ENCODE results near the gene TTLL12.

The TTLL12 gene

DNA sequence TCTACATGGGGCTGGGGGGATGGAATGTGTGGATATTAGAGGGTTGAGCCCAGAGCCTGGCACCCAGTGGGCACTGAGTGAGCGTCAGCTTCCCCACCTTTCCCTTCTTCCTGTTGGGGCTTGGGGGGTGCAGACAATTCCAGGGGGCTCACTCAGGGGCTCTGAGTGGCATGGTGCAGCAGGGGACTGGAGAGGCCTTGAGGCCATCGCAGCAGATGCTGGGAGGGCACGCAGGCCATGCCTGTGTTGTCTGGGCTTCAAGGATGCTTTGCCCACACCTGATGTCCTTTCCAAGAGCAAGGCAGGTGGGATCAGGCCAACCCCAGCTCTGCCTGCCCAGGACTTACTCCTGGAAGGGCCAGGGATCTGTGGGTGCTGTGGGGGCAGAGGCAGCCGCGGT, 11.2 kb upstream of the TTLL12 start:
- no peak for DNase-seq

DNA sequence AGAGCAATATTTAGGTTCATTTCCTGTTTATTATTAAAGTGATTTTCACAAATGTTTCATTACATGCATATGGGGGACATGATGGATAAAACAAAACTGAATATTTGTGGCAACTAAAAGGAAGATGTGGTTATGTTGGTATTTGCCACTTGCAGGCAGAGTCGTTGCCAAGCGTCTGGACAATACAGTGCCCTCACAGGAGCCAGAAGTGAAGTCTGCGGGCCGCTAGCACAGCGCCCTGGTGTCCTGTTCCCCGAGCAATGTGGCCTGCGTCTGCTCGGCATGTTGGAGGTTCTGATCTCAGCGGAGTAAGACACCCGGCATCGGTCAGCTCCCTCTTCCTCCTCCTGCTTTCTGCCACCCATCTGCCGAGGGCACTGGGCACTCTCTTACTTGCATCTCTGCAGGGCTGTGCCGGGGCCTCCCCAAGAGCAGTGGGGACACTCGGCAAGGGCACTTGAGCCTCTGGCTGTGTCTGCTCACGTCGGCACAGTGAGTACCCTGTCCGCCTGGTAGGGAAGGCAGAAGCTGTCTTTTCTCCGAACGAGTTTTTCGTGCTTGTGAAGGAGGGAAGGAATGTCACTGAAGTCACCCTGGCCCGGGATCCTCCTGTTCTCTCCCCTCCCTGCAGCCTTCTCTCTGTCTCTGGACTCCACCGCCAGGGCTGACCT, 10.5 kb upstream of the TTLL12 start:
- DNase-seq, result no peak

DNA sequence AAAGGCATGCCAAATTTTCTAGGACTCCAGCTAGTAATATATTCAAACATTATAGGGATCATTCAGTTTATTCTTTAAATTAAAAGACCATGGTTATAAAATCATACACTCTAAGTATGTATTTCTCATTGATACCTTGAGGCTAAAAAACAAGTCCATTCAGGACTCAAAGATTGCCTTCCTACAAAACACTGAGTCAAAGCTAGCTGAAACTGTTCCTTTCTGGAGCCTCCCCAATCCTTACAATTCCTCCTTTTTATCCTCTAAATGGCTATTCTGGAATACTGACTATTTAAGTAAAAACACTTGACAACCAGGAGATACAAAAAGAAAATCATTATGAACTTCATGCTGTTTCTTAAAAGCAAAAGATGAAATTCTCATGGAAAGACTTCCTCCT, 4.9 kb upstream of the TTLL12 start:
- no peak for DNase-seq

DNA sequence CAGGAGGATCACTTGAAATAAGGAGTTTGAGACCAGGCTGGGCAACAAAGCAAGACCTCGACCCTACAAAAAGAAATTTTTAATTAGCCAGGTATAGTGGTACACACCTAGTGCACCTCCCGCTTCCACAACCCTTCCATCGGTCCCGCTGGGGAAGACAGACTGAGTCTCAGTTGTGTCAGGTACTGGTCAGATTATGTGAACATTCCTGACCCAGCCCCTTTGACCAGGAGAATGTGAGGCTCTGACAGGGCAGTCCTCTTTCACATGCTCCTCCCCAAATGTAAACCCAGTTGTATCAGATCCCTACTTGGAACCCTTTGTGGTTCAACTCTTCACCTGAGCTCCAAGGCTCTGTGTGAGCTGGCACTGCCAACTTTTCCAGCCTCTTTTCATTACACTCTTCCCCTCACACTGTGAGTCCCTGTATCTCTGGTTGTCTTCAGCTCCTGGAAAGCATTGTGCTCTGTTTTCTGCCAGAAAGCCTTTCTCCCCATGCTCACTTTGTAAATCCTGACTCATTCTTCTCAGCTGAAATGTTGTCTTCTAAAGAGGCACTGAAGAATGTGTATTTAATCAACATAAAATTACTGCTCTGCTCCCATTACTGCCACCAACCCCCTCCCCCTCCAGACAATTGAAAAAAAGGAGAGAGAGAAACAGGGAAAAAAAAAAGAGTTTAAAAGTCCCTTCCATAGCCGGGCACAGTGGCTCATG, 2.1 kb upstream of the TTLL12 start:
- no peak for DNase-seq

DNA sequence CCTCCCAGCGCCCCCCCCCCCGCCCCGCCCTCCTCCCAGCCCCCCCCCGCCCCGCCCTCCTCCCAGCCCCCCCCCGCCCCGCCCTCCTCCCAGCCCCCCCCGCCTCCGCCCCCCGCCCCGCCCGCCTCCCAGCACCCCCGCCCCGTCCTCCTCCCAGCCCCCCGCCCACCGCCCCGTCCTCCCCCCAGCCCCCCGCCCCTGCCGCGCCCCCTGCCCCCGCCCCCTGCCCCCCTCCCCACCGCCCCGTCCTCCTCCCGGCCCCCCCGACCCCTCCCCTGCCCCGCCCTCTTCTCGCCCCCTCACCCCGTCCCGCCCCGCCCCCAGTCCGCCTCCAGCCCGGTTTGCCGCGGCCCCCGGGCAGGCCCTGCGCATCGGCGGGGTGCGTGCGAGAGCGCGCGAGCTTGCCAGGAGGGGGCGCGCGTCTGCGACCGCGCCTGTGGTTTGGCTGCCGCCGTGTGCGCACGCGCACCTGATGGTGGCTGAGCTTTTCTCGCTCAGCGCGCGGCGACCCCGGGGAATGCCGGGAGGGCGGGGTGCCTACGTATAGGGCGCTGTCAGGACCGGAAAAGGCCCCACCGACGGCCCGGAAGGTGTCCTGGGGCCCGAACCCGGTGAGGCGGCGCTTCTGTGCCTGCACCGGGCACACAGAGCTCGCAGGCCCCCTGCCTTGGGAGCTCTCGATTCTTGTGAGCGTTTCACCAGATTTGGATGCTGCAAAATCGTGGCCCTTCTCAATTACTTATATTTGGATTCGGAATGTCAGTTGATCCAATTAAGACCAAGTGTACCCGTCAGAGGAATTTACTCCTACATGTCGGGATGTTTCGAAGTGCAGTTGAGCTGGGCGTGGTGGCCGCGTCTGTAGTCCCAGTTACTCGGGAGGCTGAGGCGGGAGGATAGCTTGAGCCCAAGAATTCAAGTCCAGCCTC, 501 bp upstream of the TTLL12 start:
- DNase-seq, result peak; percentile 94

DNA sequence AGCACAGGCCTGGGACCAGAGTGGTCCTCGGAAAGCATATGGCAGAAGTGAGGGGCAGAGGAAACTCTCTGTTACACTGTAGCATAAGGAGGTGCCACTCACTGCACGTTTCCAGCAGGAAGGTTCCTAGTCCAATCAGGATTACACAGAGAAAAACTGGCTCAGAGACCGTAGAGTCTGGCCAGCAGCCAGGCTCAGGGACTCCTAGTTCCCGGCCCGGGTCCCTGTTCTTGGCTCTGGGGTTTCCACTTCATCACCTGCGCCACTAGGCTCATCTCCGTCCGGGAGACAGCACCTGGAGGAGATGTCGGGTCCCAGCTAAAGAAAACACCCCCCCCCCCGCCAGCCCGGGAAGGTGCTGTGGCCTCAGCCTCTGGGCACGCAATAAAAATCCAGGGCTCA, 1.1 kb downstream of the TTLL12 start:
- DNase-seq, result no peak

DNA sequence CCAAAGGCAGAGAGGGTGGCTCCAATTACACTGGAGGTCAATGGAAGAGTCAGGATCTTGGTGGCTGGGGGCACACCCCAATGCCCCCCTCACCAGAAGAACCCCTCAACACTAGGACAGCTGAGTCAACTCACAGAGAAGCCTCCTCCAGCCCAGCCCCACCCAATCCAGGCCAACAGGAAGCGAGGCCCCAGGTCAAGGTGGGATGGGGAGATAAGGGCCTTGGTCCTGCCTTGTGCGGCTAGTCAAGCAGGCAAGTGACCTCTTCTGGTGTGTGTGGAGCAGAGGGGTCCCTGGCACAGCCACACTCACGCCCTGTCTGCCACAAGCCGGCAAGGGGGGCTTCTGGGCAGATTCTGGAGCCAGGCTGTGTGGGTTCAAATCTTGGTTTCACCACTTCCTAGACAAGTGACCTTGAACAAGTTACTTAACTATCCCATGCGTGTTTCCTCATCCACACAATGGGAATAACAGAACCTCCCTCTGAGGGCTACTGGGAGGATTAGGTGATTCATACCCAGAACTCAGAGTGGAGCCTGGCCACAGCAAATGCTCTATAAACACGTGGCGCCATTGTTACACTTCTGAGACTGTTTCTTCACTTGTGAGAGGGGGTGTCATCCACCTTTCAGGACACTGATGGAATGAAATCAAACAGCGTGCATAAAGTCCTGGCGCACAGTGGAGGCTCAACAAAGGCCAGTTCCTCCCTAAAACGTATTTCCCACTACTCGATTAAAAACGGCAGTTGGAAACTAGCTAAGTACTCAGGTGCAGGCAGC, 3.2 kb downstream of the TTLL12 start:
- DNase-seq, result no peak

DNA sequence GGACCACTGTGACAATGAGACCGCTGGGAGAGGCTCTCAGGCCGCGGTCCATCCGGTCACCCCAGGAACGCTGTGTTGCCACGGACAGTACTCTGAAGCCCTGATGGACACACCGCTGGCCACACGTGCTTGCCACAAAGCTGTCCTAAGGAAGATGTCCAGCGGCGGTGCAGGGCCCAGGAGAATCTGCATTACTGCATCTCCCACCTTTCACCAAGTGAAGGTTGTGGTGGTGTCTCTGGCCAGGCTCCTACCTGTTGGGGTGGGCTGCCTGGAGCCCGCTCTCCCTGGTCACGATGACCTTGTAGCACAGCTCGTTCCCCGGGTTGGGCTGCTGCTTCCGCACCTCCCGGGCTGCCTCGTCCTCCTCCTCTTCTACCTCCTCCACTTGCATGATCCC, 4.2 kb downstream of the TTLL12 start:
- no peak for DNase-seq

DNA sequence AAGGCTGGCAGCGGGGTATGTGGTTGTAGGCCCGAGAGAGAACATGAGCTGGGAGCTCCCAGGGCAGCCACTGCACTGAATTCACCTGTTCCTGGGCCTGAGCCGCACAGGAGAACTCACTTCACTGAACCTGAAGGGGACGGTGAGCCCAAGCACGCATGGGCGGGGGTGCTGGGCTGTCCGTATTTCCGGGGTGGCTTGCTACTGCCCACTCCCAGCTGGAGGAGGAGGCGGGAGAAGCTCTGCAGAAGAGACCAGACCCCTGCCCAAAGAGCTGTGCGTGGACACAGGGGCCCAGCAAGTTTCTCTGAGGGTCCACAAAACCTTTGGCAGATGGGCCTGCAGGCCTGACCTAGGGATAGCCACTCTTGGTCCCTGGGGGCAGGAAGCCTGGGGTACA, 4.8 kb downstream of the TTLL12 start:
- DNase-seq, result no peak

DNA sequence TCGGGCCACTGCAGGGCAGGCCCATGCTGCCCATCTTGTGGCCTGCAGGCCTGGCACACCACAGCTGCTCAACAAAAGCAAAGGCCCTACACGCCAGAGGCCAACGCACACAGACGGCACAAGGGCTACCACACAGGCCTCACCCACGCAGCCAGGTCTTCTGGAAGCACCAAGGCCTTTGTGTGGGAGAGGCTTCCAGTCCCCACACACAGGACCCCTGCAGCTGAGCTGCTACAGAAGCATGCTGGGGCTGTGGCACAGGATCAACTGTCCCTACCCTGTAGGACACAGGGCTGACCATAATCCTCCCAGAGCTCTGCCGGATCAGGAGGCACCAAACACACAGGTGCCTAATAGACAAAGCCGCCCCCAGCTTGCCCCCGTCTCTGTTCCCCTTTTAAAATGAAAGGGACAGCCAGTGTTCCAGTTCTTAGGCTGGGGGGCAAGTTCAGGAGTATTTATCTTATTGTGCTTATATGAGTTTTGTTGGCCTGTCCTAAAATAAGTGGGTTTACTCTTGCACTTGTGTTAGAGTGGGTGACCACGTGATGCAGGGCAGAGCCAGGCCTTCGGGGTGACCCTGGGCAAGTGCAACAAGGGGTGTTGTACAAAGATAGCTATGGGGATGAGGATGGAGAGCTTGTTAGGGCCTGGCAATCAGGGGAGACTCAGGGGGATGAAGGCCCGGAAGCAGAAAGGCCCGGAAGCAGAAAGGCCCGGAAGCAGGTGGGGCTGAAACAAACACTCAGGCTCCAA, 5.4 kb downstream of the TTLL12 start:
- DNase-seq, result no peak

DNA sequence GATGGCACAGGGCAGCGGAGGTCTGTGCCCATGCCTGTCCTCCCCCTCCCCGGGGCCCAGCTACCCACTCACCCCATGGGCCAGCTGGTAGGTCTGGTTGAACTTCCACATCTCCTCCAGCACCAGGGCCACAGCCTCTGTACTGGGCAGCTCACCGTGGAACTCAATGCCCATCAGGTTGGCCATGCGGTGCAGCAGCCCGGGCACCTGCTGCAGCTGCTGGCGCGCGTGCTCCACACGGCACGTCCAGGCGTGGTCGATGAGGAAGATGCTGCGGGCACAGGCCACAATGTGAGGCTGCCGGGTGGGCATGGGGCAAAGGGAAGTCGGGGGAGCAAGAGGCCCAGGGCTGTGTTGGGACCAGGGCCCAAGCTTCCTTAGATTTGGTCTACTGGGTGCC, 6.3 kb downstream of the TTLL12 start:
- no peak for DNase-seq

DNA sequence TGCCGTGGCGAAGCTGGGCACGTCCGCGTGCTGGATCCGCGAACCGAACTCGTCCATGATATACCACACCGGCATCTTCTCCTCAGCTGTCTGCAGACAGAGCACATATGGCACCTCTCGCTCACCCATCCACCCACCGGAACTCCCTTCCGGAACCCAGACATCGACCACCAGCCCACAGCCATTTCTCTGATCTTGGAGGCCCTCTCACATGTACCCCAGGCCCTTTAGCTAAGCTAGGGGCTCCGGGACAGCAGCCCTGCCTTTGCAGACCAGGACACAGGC, 7.1 kb downstream of the TTLL12 start:
- no peak for DNase-seq

DNA sequence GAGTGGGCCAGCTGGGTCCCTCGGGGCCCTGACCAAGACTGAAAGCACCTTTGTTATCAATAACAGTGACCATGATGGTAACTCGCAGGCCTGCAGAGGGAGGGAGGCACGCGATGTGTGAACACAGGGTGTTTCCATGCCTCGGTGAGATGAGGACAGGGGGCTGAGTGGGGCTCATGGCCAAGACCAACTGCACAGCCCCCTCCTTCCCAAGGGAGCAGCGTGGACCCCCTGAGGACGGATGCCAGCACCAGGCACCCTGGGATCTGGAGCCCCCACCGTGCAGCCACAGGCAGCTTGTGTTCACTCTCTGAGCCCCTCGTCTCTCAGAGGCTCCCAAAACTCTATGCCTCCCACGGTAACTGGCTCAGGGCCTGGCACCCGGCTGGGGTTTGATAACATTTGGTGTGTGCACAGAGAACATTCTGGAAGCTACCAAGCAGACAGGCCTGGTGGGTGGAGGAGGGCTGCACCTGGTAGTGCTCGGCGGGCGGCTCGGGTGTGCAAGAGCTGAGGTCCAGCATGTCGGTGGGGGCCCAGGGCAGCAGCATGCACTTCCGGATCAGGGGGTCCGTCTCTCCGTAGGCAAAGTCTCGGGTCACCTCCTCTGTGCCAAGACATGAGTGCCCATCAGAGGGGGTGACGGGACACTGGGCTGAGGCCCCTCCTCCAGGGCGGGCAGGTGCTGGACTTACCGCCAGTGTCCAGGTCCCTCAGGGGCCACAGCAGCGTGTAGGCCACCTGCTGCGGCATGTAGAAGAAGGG, 7.6 kb downstream of the TTLL12 start:
- DNase-seq, result no peak

DNA sequence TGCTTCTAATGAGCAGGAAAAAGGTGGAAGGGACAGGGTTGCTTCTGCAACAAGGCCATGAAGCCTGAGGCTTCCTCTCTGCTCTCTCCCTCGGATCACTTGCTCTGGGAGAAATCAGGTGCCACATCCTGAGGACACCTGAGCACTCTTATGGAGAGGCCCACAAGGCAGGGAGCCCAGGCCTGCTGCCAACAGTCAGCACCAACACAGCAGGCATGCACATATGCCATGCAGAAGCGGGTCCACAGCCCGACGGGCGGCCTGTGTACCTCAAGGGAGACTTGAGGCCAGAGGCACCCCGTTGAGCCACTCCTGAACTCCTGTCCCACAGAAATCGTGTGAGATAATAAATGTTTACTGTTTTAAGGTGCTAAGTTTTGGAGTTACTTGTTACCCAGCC, 9.5 kb downstream of the TTLL12 start:
- no peak for DNase-seq

DNA sequence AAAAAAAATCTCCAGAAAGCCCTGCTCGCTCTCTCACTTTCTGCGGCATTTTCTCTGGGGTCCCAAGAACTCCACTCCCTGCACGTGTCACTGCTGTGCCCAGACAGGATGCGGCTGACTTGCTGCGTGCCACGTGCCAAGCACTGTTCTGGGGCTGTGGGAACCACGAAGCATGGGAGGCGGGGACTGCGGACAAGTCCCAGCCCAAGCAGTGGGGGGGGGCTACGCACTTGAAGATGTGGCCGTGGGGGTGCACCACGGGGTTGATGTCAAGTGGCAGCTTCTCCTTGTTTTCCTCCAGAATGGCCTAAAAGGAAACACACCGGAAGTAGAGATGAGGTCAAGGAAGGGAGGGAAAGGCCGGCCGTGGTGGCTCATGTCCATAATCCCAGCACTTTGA, 10.8 kb downstream of the TTLL12 start:
- DNase-seq, result no peak

DNA sequence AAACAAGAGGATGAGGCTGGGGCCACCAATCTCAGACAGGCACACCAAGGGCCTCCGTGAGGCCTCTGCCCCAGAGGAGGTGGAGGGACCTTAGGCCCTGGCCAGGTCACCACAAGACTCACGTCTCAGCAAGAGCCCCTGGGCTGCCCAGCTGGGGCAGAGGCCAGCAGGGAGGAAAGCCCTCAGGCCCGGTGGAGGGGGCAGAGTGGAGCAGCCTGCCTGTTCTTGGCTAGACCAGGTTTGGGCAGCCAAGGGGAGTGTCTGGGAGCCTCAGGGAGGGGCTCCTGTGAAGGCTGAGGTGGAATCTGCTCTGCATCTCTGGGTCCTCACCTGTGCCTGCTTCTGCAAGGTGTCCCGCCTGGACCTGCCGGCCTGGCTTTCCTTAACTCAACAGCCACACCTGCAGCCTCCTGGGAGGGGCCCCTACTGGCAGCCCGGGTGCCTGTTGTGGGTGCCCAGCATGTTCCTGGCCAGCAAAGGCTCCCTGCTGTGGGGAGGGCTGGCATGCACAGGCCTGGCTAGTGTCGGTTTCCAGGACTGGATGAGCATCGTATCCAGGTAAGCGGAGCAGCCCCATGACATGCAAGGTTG, 11.9 kb downstream of the TTLL12 start:
- DNase-seq, result no peak

DNA sequence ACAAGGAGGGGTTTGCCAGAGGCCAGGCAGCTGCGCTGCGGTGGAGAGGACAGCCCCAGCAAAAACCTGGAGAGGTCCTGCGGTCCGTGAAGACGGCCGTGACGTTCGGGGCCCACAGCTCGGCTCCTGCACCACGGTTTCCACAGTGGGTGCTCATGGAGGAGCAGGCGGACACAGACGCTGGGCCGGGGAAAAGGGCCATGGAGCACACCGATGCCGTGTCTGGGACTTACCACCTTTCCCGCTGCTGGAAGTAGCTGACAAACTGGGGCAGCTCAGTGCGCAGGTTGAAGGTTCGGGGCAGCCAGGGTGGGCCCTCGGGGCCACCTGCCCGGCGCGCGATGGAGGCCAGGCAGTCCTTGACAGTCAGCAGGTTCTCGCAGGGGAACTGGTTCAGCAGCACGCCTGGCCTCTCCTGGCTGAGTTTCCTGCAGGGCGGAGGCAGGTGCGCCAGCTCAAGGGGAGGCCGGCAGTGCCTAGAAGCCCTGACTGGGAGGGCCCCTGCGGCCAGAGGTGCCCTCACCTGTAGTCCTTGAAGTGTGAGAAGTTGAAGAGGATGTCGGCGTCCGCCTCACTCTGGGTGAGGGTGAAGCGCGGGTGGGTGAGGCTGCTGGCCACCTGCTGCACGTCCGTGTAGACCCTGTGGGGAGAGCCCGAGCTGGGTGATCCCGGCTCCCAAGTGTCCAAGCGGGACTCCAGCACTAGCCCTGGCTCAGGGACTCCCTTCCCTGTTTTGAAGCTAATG, 12.8 kb downstream of the TTLL12 start:
- no peak for DNase-seq

DNA sequence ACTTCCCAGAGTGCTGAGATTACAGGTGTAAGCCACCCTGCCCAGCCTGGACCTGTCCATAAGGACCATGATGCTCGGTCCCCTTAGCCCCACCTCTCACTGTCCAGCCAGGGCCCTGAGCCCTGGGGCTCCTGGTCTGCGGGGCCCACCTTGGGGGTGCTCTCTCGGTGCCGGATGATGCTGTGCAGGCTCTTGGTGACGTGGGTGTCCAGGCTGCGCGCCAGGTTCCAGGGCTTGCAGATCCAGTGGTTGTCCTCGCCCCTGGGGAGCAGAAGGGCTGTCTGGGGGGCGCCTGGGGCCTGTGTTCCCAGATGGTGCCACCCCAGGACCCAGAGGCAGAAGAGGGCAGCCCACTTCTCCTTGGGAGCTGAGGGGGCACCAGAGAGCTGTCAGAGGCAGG, 13.4 kb downstream of the TTLL12 start:
- no peak for DNase-seq

DNA sequence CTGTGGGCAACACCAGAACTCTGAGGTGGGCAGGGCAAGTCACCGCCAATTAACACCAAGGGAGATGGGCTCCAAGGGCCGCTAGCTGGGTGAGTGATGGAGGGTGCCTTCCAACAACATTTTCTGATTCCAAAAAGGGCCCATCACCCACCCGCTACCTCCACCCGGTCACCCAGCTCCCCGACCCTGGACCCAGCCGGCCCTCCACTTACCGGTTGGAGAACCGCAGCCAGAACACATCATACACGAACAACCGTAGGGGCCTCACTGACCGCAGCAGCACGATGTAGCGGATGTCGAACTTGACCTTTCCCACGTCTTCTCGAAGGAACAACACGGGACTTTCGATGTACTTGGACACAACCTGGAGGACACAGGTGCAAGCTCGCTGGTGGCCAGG, 14.7 kb downstream of the TTLL12 start:
- no peak for DNase-seq

DNA sequence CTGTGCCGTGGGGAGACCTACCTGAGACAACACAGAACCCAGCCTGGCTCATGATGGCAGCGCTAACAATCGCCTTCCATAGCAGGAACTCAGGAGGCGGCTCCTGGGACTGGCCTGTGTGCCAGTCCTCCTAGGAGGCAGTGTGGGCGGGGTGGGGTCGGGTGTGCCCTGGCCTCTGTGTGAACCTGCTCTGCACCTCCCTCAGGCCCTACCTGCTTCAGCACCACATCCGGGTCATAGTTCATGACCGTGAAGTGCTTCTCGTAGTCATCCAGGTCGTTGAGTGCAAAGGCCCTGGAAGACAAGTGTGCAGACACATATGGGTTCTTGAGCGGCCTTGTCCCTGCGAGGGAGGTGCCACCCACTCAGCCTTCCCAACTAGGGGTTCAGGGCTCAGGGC, 15.3 kb downstream of the TTLL12 start:
- DNase-seq, result no peak

Measured in T1000 (cell line).